Lower leg skin (tissue), 3 donors: ENCODE data around the gene PNO1.

Experiments used
- CTCF ChIP-seq, 3 donors: fragments of 450-650 bp; IDR thresholded peaks; one replicate each; pipeline ENCODE4 v1.5.1; 2016; ENCODE audit warnings: antibody characterized with exemption in 3 of 3, mild to moderate bottlenecking in 3 of 3, moderate library complexity in 2 of 3
- POLR2A ChIP-seq, 2 donors: fragments of 450-650 bp; IDR thresholded peaks; one replicate each; pipeline ENCODE4 v1.6.1; 2016 to 2017; ENCODE audit warnings: antibody characterized with exemption in 2 of 2, mild to moderate bottlenecking in 1 of 2, moderate library complexity in 1 of 2

DNA sequence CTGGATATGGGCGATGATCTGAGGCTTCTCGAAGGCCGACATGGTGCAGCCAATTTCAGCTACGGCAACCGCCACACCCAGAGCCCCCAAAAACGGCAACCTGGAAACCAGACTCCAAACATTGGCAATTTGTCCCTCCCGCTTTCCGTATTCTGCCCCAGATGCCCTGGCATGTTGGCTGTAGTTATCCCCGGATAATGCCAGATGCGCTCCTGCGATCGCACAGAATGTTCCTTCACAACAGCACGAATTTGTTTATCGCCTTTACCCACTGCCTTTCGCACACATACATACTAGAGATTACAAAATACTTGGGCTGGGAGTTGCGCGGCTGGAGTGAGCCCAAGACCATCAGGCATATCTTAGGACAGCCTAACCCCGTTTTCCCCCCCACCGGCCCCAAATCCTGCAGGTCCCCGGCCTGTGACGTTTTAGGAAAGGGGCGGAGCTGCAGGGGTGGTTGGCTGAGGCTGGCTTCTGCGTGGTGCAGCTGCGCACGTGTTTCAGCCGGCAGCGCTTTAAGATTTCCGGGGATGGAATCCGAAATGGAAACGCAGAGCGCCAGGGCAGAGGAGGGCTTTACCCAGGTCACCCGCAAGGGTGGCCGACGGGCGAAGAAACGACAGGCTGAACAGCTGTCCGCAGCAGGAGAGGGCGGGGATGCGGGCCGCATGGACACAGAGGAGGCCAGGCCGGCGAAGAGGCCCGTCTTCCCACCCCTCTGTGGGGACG, at the start of gene PNO1:
- TF ChIP-seq CTCF (IDR thresholded peaks at IDR 0.05) = no peak
- TF ChIP-seq POLR2A (IDR thresholded peaks at IDR 0.05) = no peak
